Common myeloid progenitor, CD34-positive (primary cell): ENCODE data around the gene C10orf143.
"Not testable (repeated sequence)": the region's sequence is repeated elsewhere in the genome, so short reads cannot be mapped to it uniquely, and the experiment has no call there.

ENCODE experiments used
- CTCF ChIA-PET: fragments of 350-600 bp; sonication (Branson Sonifier 250); formaldehyde crosslinking; loops from one replicate; lab custom pipeline; 2021; ENCODE audit warnings: antibody characterized with exemption; lab: Charles Lee
- POLR2A ChIA-PET: fragments of 350-600 bp; sonication (Branson Sonifier 250); formaldehyde crosslinking; loops from one replicate; lab custom pipeline; 2021; ENCODE audit warnings: antibody characterized with exemption; lab: Charles Lee
- DNase-seq, 3 donors: peaks; one replicate each; pipeline versions ENCODE4 v3.0.0 to v3.0.0-alpha.2; 2013
- H3K27ac ChIP-seq, 2 experiments: 1 replicate in 1 of 2; 2 replicates in 1 of 2; pipeline ENCODE4 v1.7.0; 2013; ENCODE audit warnings: inconsistent platforms in 2 of 2, low read length in 2 of 2, mild to moderate bottlenecking in 2 of 2, low read depth in 1 of 2, moderate library complexity in 1 of 2; ENCODE audit not compliant: severe bottlenecking in 2 of 2, insufficient read depth in 1 of 2, poor library complexity in 1 of 2
- H3K27me3 ChIP-seq, 5 experiments: replicated peaks in 2 of 5; 1 replicate in 3 of 5; 2 replicates in 2 of 5; pipeline versions ENCODE4 v1.6.1 to v1.7.0; 2013; ENCODE audit warnings: low read length in 4 of 5, mild to moderate bottlenecking in 2 of 5, moderate library complexity in 2 of 5, inconsistent platforms in 1 of 5; ENCODE audit not compliant: insufficient read depth in 5 of 5, control insufficient read depth in 4 of 5
- H3K36me3 ChIP-seq, 4 experiments: 1 replicate in 2 of 4; 2 replicates in 2 of 4; pipeline versions ENCODE4 v1.6.1 to v1.7.0; 2013; ENCODE audit warnings: low read length in 3 of 4, control low read depth in 1 of 4, mild to moderate bottlenecking in 1 of 4; ENCODE audit not compliant: control insufficient read depth in 4 of 4, insufficient read depth in 4 of 4
- H3K4me1 ChIP-seq, 4 experiments: 1 replicate in 3 of 4; 2 replicates in 1 of 4; pipeline versions ENCODE4 v1.6.1 to v1.7.1; 2013; ENCODE audit warnings: low read length in 3 of 4, mild to moderate bottlenecking in 3 of 4, control low read depth in 1 of 4, inconsistent platforms in 1 of 4, moderate library complexity in 1 of 4; ENCODE audit not compliant: control insufficient read depth in 4 of 4, insufficient read depth in 4 of 4; ENCODE audit errors: control extremely low read depth in 1 of 4
- H3K4me3 ChIP-seq, 7 experiments: 1 replicate in 4 of 7; 2 replicates in 3 of 7; pipeline versions ENCODE4 v1.5.1 to v1.7.0; 2013; ENCODE audit warnings: mild to moderate bottlenecking in 7 of 7, low read length in 6 of 7, moderate library complexity in 6 of 7, inconsistent platforms in 2 of 7, low read depth in 2 of 7, control low read depth in 1 of 7; ENCODE audit not compliant: insufficient read depth in 4 of 7, control insufficient read depth in 1 of 7; ENCODE audit errors: extremely low read depth in 1 of 7
- H3K9me3 ChIP-seq, 5 experiments: 1 replicate in 4 of 5; 2 replicates in 1 of 5; pipeline versions ENCODE4 v1.6.1 to v1.7.1; 2013; ENCODE audit warnings: low read length in 4 of 5, mild to moderate bottlenecking in 2 of 5, inconsistent platforms in 1 of 5, low read depth in 1 of 5, moderate library complexity in 1 of 5; ENCODE audit not compliant: control insufficient read depth in 4 of 5, insufficient read depth in 2 of 5; ENCODE audit errors: control extremely low read depth in 1 of 5
- WGBS: methylation state at CpG from one replicate; pipeline ENCODE4 v1.1.5; 2013; ENCODE audit not compliant: insufficient coverage; 5-methylcytosine and 5-hydroxymethylcytosine counted together

C10orf143 gene

GRCh38 chr10:130027716-130028464 lies 82.7 kb downstream of the C10orf143 start:
- no peak for DNase-seq
- Histone ChIP-seq H3K9me3 (peaks cover 0 to 7% (median 0%) of the 10 kb centered on the region in 5 experiments), H3K4me3 (no peak overlapping the region), H3K27ac (no peak overlapping the region), H3K27me3 (peaks cover 0 to 4% (median 0%) of the 10 kb centered on the region in 5 experiments), H3K36me3 (no peaks in the 10 kb centered on the region), H3K4me1 (no peaks in the 10 kb centered on the region)
- 93% methylated on average over 27 of the region's 27 CpGs for whole genome bisulfite sequencing
- CTCF ChIA-PET, result no interaction called here
- POLR2A ChIA-PET, result no interaction called here

GRCh38 chr10:130026670-130027456 lies 83.8 kb downstream of the C10orf143 start:
- no peak overlapping the region for H3K27ac ChIP-seq
- no peaks in the 10 kb centered on the region for H3K4me1 ChIP-seq
- CTCF ChIA-PET, result no interaction called here
- no peak for DNase-seq
- POLR2A ChIA-PET, result no interaction called here
- peaks cover 0 to 4% (median 0%) of the 10 kb centered on the region in 5 experiments for H3K27me3 ChIP-seq
- no peaks in the 10 kb centered on the region for H3K36me3 ChIP-seq
- H3K9me3 ChIP-seq, result peaks cover 0 to 6% (median 0%) of the 10 kb centered on the region in 5 experiments
- WGBS, result 92% methylated on average over 20 of the region's 30 CpGs
- no peak overlapping the region for H3K4me3 ChIP-seq

- POLR2A ChIA-PET, result no interaction called here
- CTCF ChIA-PET, result no interaction called here
- H3K4me1 ChIP-seq, result no peaks in the 10 kb centered on the region
- no peak for DNase-seq
- H3K36me3 ChIP-seq, result no peaks in the 10 kb centered on the region
- 92% methylated on average over 17 of the region's 18 CpGs for WGBS
- H3K9me3 ChIP-seq, result no peaks in the 10 kb centered on the region
- H3K27me3 ChIP-seq, result peaks cover 0 to 8% (median 0%) of the 10 kb centered on the region in 5 experiments
- no peak overlapping the region for H3K4me3 ChIP-seq
- H3K27ac ChIP-seq, result no peak overlapping the region
These were observed 84.7 kb downstream of the C10orf143 start for GRCh38 chr10:130025811-130026485.

- H3K27me3 ChIP-seq, result peaks cover 0 to 10% (median 0%) of the 10 kb centered on the region in 5 experiments
- ChIA-PET CTCF (no interaction called here), POLR2A (no interaction called here)
- H3K27ac ChIP-seq, result no peak overlapping the region
- no peaks in the 10 kb centered on the region for H3K36me3 ChIP-seq
- WGBS, result 100% methylated on average over 1 of the region's 1 CpG
- H3K9me3 ChIP-seq, result no peaks in the 10 kb centered on the region
- no peak for DNase-seq
- H3K4me1 ChIP-seq, result no peaks in the 10 kb centered on the region
- no peak overlapping the region for H3K4me3 ChIP-seq
These were observed 85.3 kb downstream of the C10orf143 start for GRCh38 chr10:130025326-130025725.

- POLR2A ChIA-PET, result no interaction called here
- CTCF ChIA-PET, result no interaction called here
- Histone ChIP-seq H3K27ac (no peak overlapping the region), H3K4me3 (no peak overlapping the region), H3K4me1 (no peaks in the 10 kb centered on the region), H3K9me3 (no peaks in the 10 kb centered on the region), H3K27me3 (peaks cover 0 to 14% (median 0%) of the 10 kb centered on the region in 5 experiments), H3K36me3 (no peaks in the 10 kb centered on the region)
- WGBS, result 95% methylated on average over 11 of the region's 12 CpGs
- DNase-seq, result no peak
These were observed 85.8 kb downstream of the C10orf143 start for GRCh38 chr10:130024779-130025325.

- POLR2A ChIA-PET, CTCF ChIA-PET: not testable (repeated sequence)
These were observed 86.3 kb downstream of the C10orf143 start for GRCh38 chr10:130024326-130024725.

More at GRCh38 chr10:130024326-130024725, 86.3 kb downstream of the C10orf143 start:
- not testable (repeated sequence) for H3K4me3 ChIP-seq, DNase-seq, H3K27ac ChIP-seq, H3K4me1 ChIP-seq, H3K9me3 ChIP-seq, H3K36me3 ChIP-seq
- WGBS, result 92% methylated on average over 7 of the region's 8 CpGs
- H3K27me3 ChIP-seq, result peaks cover 0 to 11% (median 0%) of the 10 kb centered on the region in 5 experiments
